IPS DF 4.7 (cell line): Measurements from ENCODE around the gene KIAA0586.

Experiments used
- DNase-seq: peaks from one replicate; pipeline ENCODE4 v3.0.0-alpha.2; 2013; ENCODE audit warnings: low spot score; ENCODE audit errors: extremely low read depth

The KIAA0586 gene

GRCh38 chr14:58593977-58594376 is 166.5 kb downstream of the KIAA0586 start:
- no peak for DNase-seq

- DNase-seq, result no peak
These were observed 169.5 kb downstream of the KIAA0586 start for GRCh38 chr14:58597041-58597440.

GRCh38 chr14:58598028-58598803 is 170.7 kb downstream of the KIAA0586 start:
- no peak for DNase-seq

GRCh38 chr14:58598804-58599525 is 171.4 kb downstream of the KIAA0586 start:
- no peak for DNase-seq

GRCh38 chr14:58599707-58600106 is 172.2 kb downstream of the KIAA0586 start:
- DNase-seq, result no peak
